ENCODE measurements around the gene FOXL1.
A peak's percentile ranks its signal among the peaks of the same experiment; 100 is the strongest.

The FOXL1 gene

GRCh38 chr16:86568677-86569623, 9.4 kb upstream of the FOXL1 start:
- no peak for DNase-seq (ENCODE audit: low read depth)

GRCh38 chr16:86569701-86570447, 8.5 kb upstream of the FOXL1 start:
- DNase-seq (ENCODE audit: low read depth) = no peak

- DNase-seq (ENCODE audit: low read depth) = peak; percentile 53
Observed at GRCh38 chr16:86570558-86571529, 7.5 kb upstream of the FOXL1 start.

- DNase-seq (ENCODE audit: low read depth) = no peak
Observed at GRCh38 chr16:86571530-86571915, 6.8 kb upstream of the FOXL1 start.

GRCh38 chr16:86572041-86572521, 6.3 kb upstream of the FOXL1 start:
- DNase-seq (ENCODE audit: low read depth) = no peak

GRCh38 chr16:86572606-86573005, 5.7 kb upstream of the FOXL1 start:
- DNase-seq (ENCODE audit: low read depth) = no peak

GRCh38 chr16:86573215-86573614, 5.1 kb upstream of the FOXL1 start:
- no peak for DNase-seq (ENCODE audit: low read depth)

- no peak for DNase-seq (ENCODE audit: low read depth)
Observed at GRCh38 chr16:86573646-86574508, 4.5 kb upstream of the FOXL1 start.

- no peak for DNase-seq (ENCODE audit: low read depth)
Observed at GRCh38 chr16:86574646-86575045, 3.7 kb upstream of the FOXL1 start.

GRCh38 chr16:86575095-86575685, 3.2 kb upstream of the FOXL1 start:
- peak; percentile 66 for DNase-seq (ENCODE audit: low read depth)

GRCh38 chr16:86575754-86576557, 2.4 kb upstream of the FOXL1 start:
- DNase-seq (ENCODE audit: low read depth) = peak; percentile 97

GRCh38 chr16:86576591-86577313, 1.6 kb upstream of the FOXL1 start:
- DNase-seq (ENCODE audit: low read depth) = no peak

GRCh38 chr16:86577314-86577971, 906 bp upstream of the FOXL1 start:
- no peak for DNase-seq (ENCODE audit: low read depth)

- peak; percentile 54 for DNase-seq (ENCODE audit: low read depth)
Observed at GRCh38 chr16:86578611-86579267, 390 bp downstream of the FOXL1 start.

GRCh38 chr16:86579268-86580062, 1.1 kb downstream of the FOXL1 start:
- DNase-seq (ENCODE audit: low read depth) = peak; percentile 52

GRCh38 chr16:86580063-86580790, 1.9 kb downstream of the FOXL1 start:
- peak; percentile 52 for DNase-seq (ENCODE audit: low read depth)
